ACC112 (cell line): ENCODE measurements around the gene KRT38.

ENCODE experiments used
- H2AFZ ChIP-seq: fragments of 200-600 bp; sonication (generic); one replicate; pipeline ENCODE4 v1.6.0; 2017; ENCODE audit warnings: antibody characterized with exemption, low read length; ENCODE audit not compliant: unreplicated experiment
- H3K27ac ChIP-seq: fragments of 200-600 bp; sonication (generic); 2 replicates; pipeline ENCODE4 v1.5.1; 2014; ENCODE audit warnings: low read depth, mild to moderate bottlenecking, antibody characterized with exemption, low read length, moderate library complexity
- H3K27me3 ChIP-seq: fragments of 200-600 bp; sonication (generic); 2 replicates; pipeline ENCODE4 v1.6.1; 2014; ENCODE audit warnings: mild to moderate bottlenecking, antibody characterized with exemption, low read length, moderate library complexity, mixed read lengths; ENCODE audit not compliant: insufficient read depth
- H3K36me3 ChIP-seq: fragments of 200-600 bp; sonication (generic); 2 replicates; pipeline ENCODE4 v1.6.1; 2016; ENCODE audit warnings: mild to moderate bottlenecking, antibody characterized with exemption, low read length, moderate library complexity, mixed read lengths; ENCODE audit not compliant: insufficient read depth
- H3K4me1 ChIP-seq: fragments of 200-600 bp; sonication (generic); one replicate; pipeline ENCODE4 v1.6.1; 2016; ENCODE audit warnings: low read length, mixed read lengths; ENCODE audit not compliant: insufficient read depth, unreplicated experiment, control insufficient read depth
- H3K4me3 ChIP-seq: fragments of 200-600 bp; sonication (generic); 2 replicates; pipeline ENCODE4 v1.5.1; 2014; ENCODE audit warnings: mild to moderate bottlenecking, low read depth, low read length
- H3K79me2 ChIP-seq: fragments of 200-600 bp; sonication (generic); one replicate; pipeline ENCODE4 v1.6.0; 2016; ENCODE audit warnings: low read length; ENCODE audit not compliant: control insufficient read depth, unreplicated experiment, insufficient read depth

Gene KRT38

DNA sequence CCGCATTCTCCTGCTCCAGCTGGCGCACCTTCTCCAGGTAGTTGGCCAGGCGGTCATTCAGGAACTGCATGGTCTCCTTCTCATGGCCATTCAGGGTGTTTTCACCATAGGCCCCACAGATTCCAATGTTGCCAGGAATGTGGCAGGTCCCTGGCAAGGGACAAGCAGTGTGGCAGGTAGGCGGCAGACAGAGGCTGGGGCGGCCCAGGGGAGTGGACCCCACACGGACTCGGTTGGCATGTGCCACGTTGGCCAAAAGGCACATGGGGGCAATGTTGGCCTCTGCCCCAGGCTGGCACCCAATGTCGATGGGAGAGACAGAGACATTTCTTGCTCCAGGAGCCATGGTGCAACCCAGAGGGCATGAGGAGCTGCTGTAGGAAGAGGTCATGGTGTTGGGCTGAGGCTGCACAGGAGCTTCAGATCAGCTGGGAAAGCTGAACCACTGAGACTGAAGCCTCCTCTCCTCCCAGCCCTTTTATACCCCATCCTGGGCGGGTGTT lies at the start of gene KRT38:
TSS of gene KRT38 (minus strand) at position 453 of the 503 bp plus-strand sequence. CDS start at position 391, 62 bp downstream.
- Histone ChIP-seq H3K27ac (no peak within 1 kb of the TSS), H3K4me1 (peaks cover 8% of the 10 kb centered on the region), H2AFZ (no peak within 1 kb of the TSS), H3K4me3 (no peak within 1 kb of the TSS), H3K79me2 (no peaks in the 10 kb centered on the region), H3K27me3 (no peaks in the 10 kb centered on the region), H3K36me3 (no peaks in the 10 kb centered on the region)

DNA sequence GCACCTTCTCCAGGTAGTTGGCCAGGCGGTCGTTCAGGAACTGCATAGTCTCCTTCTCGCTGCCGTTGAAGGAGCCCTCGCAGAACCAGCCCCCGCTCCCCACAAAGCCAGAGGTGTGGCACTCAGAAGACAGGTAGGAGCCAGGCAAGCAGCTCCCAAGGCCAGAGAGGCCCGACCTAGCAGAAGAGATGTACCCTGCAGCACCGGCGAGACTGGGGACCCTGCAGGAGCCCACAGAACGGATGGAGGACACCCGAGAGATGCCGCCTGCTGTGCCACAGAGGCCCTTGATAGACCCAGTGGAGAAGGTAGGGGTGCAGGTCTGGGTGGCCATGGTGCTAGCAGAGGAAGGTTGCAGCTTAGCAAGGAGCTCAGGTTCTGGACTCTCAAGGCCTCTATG lies 48.7 kb upstream of the KRT38 start, which contains the start of gene KRT36:
TSS of gene KRT36 (minus strand) at position 380 of the 400 bp plus-strand sequence. CDS start at position 334, 46 bp downstream.
- no peaks in the 10 kb centered on the region for H3K36me3 ChIP-seq
- peaks cover 17% of the 10 kb centered on the region for H3K4me1 ChIP-seq
- H3K27ac ChIP-seq: no peak within 1 kb of the TSS
- no peak within 1 kb of the TSS for H2AFZ ChIP-seq
- no peaks in the 10 kb centered on the region for H3K79me2 ChIP-seq
- no peak within 1 kb of the TSS for H3K4me3 ChIP-seq
- H3K27me3 ChIP-seq: no peaks in the 10 kb centered on the region

DNA sequence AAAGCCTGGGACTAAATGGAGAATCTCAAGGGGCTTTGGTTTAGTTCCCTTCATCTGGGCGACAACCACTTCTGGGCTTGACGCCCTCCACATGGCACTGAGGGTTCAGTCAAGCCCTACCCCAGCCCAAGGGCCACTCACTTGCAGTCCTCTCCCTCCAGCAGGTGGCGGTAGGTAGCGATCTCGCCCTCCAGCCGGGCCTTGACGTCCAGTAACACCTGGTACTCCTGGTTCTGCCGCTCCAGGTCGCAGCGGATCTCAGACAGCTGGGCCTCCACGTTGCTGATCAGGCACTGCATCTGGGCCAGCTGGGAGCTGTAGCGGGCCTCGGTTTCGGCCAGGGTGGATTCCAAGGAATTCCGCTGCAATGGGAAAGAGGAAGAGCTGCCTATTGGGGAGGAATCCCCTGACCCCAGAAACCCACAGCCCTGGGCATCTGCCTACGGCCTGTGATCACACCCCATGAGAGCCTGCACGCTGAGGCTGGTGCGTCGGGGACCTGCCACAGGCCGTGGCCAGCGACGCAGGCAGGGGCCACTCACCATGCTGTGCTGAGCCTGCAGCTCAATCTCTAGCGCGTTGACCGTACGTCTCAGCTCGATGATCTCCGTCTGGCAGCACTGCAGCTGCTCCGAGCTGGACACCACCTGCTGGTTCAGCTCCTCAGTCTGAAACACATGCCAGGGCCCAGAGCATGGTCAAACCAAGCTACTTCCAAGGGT lies 46.2 kb upstream of the KRT38 start:
- H3K27me3 ChIP-seq: no peaks in the 10 kb centered on the region

DNA sequence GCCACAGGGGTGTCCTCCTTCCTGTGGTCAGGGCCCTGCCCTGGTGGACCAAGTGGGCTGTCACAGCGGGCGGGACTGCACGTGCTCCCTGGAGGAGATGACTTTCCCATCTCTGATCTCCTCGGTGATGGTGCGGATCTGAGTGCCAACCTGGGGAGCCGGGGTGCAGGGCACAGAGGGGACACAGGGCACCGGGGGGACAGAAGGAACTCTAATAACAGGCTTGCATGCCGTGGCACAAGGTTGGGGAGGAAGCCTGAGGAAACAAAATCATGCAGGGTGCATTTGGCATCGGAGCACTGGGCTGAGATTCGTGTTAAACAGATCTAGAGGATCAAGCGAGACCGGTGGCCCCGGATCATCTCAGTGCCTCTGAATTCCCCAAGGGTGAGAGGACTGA lies 45.5 kb upstream of the KRT38 start:
- Histone ChIP-seq H3K27ac (no peak overlapping the region), H3K4me3 (no peak overlapping the region), H3K4me1 (no peaks in the 10 kb centered on the region), H2AFZ (no peak overlapping the region), H3K27me3 (no peaks in the 10 kb centered on the region), H3K79me2 (no peaks in the 10 kb centered on the region), H3K36me3 (no peaks in the 10 kb centered on the region)

More for the DNA sequence above, 46.2 kb upstream of the KRT38 start:
- Histone ChIP-seq H2AFZ (no peak overlapping the region), H3K4me3 (no peak overlapping the region), H3K4me1 (no peaks in the 10 kb centered on the region), H3K79me2 (no peaks in the 10 kb centered on the region), H3K27ac (no peak overlapping the region), H3K36me3 (no peaks in the 10 kb centered on the region)

DNA sequence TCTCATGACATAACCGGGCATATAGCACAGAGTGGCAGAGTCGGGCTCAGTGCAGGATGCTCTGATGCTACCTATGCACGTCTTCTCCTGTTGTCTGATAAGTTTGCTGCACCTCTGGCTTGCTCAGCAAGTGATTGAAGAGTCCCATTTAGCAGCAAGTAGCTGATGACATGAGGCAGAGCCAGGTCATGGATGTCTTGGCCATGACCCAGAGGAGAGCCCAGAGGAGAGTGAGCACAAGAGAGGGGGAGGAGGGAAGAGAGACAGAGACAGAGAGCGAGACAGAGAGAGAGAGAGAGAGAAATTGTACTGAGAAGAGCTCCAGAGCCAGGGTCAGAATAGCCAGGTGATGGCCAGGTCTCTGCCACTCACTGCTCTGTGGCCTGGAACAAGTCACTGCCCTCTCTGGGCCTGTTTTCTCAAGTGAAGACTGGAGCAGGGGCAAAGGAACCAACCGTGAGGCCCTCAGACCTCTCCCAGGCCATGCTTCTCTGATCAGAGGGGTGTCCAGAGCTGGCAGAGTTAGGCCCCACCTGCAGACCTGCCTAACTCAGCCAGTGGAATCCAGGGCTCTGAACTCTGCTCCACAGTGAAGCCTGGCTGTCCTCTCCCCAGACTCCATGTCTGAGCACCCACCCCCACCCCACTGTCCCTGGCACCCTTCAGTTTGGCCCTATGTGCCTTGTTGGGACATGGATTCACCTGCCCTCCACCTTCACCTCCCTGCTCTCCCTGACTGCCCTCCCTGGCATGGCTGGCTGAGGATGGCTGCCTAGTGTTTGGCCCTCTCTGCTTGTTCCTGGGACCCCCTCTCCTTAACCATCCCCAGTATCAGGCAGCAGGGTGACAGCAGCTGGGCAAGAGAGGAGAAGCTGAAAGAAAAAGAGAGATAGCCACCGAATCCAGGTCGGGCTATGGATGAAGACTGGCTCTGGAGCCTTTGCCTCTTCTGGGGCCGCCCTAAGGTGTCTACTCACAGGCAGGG lies 44.4 kb upstream of the KRT38 start:
- Histone ChIP-seq H3K4me3 (no peak overlapping the region), H2AFZ (no peak overlapping the region)

DNA sequence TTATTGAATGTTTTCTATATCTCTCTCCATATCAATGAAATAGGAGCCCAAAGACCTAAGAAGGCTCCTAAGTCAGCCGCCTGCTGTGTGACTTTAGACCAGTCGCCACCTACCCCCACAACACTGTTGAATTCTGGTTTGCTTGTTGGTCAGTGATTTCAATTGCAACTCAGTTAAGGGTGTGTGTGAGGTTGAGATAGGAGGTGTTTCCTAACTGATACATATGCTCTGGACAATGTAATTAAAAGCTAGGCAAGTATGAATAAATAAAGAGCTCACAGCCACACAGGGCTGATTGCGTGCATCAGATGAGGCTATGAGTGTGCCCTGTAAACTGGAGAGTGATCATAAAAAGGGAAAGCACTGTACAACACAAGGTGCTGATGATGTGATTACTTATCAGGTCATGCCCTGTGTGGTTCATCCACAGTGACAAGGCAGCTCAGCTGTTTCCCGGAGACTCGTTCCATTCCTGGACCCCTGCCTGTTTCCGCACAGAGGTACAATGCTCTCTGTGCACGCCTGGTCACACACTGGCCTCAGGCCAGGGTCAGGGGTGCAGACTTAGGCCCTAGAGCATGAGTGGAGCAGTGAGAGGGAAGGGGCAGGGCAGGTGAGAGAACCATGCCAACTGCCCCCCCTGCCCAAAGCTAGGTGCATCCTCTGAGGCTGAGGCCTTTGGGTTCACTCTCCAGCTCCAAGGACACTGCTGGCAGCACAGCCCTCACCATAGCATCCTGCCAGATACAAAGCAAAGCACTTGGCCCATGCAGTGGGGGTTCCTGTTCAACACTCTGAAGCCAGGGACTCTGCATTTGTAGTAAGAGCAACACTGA lies 43.4 kb upstream of the KRT38 start:
- Histone ChIP-seq H3K4me3 (no peak overlapping the region), H3K27ac (no peak overlapping the region), H3K27me3 (no peaks in the 10 kb centered on the region), H3K4me1 (no peaks in the 10 kb centered on the region), H2AFZ (no peak overlapping the region), H3K36me3 (no peaks in the 10 kb centered on the region), H3K79me2 (no peaks in the 10 kb centered on the region)

More for the DNA sequence above, 44.4 kb upstream of the KRT38 start:
- no peaks in the 10 kb centered on the region for H3K79me2 ChIP-seq
- no peaks in the 10 kb centered on the region for H3K27me3 ChIP-seq
- no peaks in the 10 kb centered on the region for H3K4me1 ChIP-seq
- H3K27ac ChIP-seq: no peak overlapping the region
- H3K36me3 ChIP-seq: no peaks in the 10 kb centered on the region

DNA sequence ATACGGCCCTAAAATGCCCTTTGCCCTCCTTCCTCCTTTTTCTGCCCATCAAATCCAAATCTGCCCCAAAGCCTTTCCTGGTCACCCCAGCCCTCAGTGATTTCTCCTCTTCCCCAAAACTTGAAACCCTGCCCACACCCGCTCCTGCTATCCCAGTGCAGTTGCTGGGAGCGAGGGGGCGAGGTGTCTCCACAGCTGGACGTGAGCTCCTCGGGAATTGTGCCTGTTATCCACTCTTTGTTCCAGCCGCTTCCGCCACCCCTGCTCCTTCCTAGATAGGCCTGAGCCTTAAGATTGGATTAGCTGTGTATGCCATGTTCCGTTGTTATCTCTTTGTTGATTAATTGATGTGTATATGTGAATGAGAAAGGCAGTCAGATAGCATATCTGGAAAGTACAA lies 42.7 kb upstream of the KRT38 start:
- Histone ChIP-seq H3K27ac (no peak overlapping the region), H3K4me1 (no peaks in the 10 kb centered on the region), H2AFZ (no peak overlapping the region), H3K4me3 (no peak overlapping the region), H3K79me2 (no peaks in the 10 kb centered on the region), H3K36me3 (no peaks in the 10 kb centered on the region), H3K27me3 (no peaks in the 10 kb centered on the region)

DNA sequence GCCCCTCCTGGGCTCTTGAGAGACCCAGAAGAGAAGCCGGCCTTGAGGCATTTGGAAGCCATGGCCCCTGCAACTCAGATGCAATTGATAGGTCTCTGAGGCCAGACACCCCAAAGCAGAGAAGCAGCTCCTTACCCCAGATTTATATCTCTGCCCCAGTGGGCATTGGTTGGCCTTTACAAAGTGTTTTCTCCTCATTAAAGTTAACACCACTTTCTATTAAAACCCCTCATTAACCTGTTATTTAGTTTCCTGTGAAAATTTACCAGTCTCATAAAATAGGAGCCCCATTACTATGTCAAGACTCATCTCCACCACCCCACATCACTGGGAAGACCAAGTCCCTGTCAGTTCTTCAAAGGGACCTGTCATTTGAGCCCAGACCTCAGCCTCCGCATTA lies 40.3 kb upstream of the KRT38 start, which contains the start of gene KRT35:
TSS of gene KRT35 (minus strand) at position 116 of the 400 bp plus-strand sequence. CDS start at position 62, 54 bp downstream.
- no peak within 1 kb of the TSS for H3K27ac ChIP-seq
- H3K4me3 ChIP-seq: no peak within 1 kb of the TSS
- H2AFZ ChIP-seq: no peak within 1 kb of the TSS
- no peaks in the 10 kb centered on the region for H3K4me1 ChIP-seq
- H3K36me3 ChIP-seq: no peaks in the 10 kb centered on the region
- H3K27me3 ChIP-seq: no peaks in the 10 kb centered on the region
- no peaks in the 10 kb centered on the region for H3K79me2 ChIP-seq

DNA sequence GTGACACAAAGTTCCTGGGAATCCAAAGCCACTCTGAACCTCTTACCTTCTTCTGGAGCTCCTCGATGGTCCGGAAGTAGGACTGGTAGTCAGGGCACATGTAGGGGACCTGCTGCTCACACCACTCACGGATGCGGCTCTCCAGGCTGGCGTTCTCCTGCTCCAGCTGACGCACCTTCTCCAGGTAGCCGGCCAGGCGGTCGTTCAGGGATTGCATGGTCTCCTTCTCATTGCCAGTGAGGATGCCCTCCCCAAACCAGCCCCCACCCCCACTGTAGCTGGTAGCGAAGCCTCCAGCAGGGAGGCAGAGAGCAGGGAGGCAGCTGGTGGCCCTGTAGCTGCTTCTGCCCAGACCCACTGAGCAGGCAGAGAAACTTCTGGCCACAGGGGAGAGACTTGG lies 39.8 kb upstream of the KRT38 start:
- Histone ChIP-seq H3K4me1 (no peaks in the 10 kb centered on the region), H3K27me3 (no peaks in the 10 kb centered on the region), H3K36me3 (no peaks in the 10 kb centered on the region), H2AFZ (no peak overlapping the region), H3K79me2 (no peaks in the 10 kb centered on the region), H3K27ac (no peak overlapping the region), H3K4me3 (no peak overlapping the region)

DNA sequence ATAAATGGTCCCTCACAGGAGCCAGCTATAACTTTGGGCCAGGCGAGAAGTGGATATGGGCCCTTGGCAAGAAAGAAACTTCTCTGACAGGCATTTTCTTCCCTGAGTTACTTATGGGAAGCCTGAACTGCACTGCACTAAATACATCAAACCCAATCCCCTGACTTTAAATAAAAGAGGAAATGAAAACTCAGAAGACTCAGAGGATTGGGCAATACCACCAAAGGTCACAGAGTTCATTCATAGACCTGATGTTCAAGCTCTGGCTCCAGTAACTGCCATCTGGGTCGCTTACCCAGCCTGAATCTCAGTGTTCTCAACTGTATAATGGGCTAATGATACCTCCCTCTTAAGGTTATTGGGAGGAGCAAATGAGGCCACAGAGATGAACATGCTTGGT lies 39.4 kb upstream of the KRT38 start:
- H3K79me2 ChIP-seq: no peaks in the 10 kb centered on the region
- no peaks in the 10 kb centered on the region for H3K36me3 ChIP-seq
- no peaks in the 10 kb centered on the region for H3K4me1 ChIP-seq
- H3K27me3 ChIP-seq: no peaks in the 10 kb centered on the region
- no peak overlapping the region for H3K4me3 ChIP-seq
- H2AFZ ChIP-seq: no peak overlapping the region
- H3K27ac ChIP-seq: no peak overlapping the region
